GM21717 (cell line): ENCODE measurements around the gene FNBP1L.
"Not testable (repeated sequence)": the region's sequence is repeated elsewhere in the genome, so short reads cannot be mapped to it uniquely, and the experiment has no call there.

Experiments
- ATAC-seq: cut with Tn5 transposase; IDR thresholded peaks from one replicate; pipeline ENCODE4 v1.9.1; 2021; ENCODE audit warnings: mild to moderate bottlenecking, moderate library complexity; ENCODE audit not compliant: unreplicated experiment

The FNBP1L gene

GRCh38 chr1:93442741-93443140 is 5.2 kb upstream of the FNBP1L start:
- no peak for ATAC-seq

- no peak for ATAC-seq
Observed at GRCh38 chr1:93443454-93443853, 4.5 kb upstream of the FNBP1L start.

DNA sequence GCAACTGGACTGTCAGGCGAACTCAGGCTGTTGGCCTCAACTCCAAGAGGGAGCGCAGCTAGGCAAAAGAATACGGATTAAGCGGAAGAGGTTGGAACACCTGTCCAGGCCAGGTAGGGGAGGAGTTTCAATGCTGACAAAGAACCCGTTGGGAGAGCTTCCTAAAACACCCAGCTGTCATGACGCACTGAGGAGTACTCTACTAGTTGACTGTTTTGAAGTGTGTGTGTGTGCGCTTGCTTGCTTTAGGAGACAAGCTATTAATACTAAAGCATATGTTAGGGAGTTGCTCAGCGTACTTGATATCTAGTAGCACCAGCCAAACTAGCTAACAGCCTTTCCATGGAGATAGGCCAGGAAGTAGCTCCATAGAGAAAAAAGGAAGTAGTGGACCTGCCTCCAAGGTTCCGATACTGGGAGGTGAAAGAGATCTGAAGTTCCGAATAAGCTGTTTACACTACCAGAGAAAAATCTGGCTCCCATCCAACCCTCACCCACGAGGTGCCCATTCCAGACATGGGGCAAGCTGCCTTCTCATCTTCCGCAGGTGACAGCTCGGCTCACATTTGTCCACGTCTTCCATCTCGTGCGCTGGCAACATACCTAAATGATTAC is 974 bp upstream of the FNBP1L start:
- ATAC-seq, result no peak

- no peak for ATAC-seq
Observed at GRCh38 chr1:93448292-93448982, 519 bp downstream of the FNBP1L start.

DNA sequence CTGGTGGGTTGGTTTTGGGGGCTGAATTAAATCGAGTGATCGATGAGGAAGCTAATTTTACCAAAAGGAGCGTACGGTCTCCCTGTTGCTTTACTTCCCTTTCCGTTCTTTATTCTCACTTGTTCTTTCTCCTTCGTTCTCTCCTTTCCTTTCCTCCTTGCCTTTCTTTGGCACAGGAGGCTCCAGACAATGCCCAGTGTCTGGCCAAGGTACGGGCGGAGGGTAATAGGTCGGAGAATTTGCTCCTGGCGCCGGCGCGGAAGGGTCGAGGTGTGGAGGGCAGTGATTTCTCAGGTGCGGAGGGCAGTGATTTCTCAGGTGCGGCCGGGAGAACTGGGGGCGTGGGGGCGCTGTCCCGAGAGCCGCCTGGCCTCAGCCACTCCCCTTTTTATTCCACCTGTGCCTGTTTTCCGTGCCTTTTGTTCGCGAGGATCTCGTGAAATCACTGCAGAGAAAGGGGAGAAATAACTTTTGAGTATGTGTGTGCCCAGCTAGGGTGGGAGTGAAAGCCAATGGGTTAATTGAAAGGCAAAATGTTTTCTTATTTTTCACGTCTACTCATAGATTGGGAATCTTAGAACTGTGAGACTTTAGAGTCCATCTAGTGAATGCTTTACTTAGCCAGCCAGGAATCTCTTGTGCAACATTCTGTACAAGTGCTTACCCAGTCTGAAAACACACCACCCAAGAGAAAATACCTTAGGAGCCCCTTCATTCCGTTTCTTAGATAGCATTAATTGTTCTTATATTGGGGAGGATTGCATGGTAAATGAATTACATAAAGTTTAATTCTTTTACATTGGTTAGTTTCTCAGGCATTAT is 1.3 kb downstream of the FNBP1L start:
- no peak for ATAC-seq

DNA sequence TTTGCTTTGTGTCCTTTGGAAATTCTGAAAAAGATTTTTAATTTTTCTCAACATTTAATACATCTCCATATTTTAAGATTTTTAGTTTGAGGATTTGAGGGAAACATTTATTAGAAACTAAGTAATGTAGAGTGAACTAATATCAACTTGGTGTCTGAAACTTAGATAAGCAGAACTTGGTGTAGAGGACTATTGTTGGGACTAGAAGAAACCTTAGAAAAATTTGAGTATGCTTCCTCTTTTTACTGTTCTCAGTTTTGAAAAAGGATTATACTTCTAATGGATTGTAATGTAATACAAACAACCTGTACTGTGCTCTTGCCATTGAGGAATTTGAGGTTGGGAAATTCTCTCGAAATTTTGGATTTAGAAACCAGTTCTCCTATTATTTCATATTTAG is 2.4 kb downstream of the FNBP1L start:
- ATAC-seq, result no peak

DNA sequence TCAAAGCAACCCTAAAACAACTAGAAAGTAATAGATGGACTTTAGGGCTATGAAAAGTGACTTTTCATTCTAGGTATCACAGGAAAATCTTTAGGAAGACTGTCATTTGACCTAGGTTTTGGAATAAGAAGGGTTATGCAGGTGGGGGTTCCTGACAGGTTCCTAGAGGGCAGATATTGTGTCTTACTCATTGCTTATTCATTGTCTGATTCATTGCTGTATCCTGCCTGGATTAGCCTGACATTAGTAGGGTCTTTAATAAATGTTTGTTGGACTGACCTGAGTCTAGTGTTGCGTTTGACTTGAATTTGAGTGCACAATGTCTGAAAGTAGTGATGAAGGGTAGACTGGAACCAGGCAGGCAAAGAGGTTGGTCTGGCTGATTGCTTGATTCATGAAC is 6.0 kb downstream of the FNBP1L start:
- no peak for ATAC-seq

DNA sequence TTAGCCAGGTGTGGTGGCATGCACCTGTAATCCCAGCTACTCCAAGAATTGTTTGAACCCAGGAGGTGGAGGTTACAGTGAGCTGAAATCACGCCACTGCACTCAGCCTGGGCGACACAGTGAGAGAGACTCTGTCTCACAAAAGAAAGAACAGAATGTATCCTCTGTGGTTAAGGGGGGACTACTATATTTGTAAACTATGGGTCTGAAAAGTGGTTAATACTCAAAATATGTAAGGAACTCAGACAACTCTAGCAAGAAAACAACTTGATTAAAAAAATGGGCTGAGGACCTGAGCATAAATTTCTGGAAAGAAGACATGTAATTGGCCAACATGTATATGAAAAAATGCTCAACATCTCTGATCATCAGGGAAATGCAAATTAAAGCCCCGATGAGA is 11.2 kb downstream of the FNBP1L start:
- no peak for ATAC-seq

DNA sequence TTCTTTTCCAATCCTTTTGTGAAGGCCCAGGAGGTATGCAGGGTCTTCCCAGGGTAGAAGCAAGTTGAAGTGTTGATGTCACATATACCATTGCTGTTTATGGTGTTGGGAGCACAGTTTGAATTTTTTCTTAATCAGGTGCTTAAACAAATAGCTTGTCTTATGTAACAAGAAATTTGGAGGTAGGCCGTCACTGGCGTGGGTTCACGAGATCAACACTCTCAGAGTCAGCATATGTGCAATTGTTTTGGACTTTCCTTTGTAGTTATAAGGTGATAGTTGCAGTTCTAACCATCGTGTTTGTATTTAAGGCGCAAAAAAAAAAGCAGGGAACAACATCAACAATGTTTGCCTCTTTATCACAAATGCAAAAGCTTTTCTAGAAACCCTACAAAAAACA is 13.3 kb downstream of the FNBP1L start:
- no peak for ATAC-seq

- no peak for ATAC-seq
Observed at GRCh38 chr1:93463960-93464359, 16.0 kb downstream of the FNBP1L start.

DNA sequence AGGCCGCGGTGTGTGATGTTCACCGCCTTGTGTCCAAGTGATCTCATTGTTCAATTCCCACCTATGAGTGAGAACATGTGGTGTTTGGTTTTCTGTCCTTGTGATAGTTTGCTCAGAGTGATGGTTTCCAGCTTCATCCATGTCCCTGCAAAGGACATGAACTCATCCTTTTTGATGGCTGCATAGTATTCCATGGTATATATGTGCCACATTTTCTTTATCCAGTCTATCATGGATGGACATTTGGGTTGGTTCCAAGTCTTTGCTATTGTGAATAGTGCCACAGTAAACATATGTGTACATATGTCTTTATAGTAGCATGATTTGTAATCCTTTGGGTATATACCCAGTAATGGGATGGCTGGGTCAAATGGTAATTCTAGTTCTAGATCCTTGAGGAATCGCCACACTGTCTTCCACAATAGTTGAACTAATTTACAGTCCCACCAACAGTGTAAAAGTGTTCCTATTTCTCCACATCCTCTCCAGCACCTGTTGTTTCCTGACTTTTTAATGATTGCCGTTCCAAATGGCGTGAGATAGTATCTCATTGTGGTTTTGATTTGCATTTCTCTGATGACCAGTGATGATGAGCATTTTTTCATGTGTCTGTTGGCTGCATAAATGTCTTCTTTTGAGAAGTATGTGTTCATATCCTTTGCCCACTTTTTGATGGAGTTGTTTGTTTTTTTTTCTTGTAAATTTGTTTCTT is 17.6 kb downstream of the FNBP1L start:
- ATAC-seq, result not testable (repeated sequence)

- no peak for ATAC-seq
Observed at GRCh38 chr1:93467606-93468005, 19.7 kb downstream of the FNBP1L start.

- ATAC-seq, result no peak
Observed at GRCh38 chr1:93468662-93469061, 20.7 kb downstream of the FNBP1L start.

- ATAC-seq, result not testable (repeated sequence)
Observed at GRCh38 chr1:93469223-93469622, 21.3 kb downstream of the FNBP1L start.

DNA sequence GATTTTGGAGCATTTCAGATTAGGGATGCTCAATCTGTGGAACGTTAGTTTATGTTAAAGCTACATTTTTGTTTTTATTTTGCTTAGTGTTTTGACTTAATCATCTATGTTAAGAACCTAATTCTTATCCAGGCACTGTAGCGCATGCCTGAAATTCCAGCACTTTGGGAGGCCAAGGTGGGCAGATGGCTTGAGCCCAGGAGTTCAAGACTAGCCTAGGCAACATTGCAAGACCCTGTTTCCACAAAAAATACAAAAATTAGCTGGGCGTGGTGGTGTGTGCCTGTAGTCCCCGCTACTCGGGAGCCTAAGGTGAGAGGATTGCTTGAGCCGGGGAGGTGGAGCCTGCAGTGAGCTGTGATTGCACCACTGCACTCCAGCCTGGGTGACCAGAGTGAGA is 23.4 kb downstream of the FNBP1L start:
- ATAC-seq, result no peak

DNA sequence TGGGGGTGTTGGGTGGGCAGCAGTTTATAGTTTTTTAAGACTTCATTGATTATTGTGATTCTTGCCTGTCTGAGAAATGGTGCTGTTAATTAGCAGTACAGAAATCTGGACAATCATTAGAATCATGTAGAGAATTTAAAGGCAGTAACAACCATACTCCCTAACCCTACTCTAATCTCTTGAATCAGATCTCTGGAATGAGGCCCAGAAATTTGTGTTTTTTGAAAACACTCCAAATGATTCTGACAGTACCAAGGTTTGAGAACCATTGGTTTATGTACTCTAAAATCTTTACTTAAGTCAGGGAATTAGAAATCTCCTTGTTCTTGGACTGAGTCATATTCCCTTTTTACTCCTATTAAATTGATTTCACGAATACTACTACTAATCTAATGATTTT is 24.0 kb downstream of the FNBP1L start:
- ATAC-seq, result no peak

GRCh38 chr1:93474321-93474720 is 26.4 kb downstream of the FNBP1L start:
- no peak for ATAC-seq

- no peak for ATAC-seq
Observed at GRCh38 chr1:93475681-93476080, 27.8 kb downstream of the FNBP1L start.

DNA sequence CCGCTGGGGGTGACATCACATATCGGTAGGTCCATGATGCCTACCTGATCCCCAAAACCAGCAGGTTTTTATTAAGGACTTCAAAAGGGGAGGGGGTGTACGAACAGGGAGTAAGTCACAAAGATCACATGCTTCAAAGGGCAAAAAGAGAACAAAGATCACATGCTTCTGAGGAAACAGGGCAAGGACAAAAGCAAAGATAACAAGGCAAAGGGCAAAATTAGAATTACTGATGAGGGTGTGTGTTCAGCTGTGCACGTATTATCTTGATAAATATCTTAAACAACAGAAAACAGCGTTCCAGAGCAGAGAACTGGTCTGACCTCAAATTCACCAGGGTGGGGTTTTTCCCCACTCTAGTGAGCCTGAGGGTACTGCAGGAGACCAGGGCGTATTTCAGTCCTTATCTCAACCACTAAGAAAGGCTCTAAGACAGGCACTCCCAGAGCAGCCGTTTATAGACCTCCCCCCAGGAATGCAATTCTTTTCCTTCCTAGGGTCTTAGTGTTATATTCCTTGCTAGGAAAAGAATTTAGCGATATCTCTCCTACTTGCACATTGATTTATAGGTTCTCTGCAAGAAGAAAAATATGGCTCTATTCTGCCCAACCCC is 31.3 kb downstream of the FNBP1L start:
- not testable (repeated sequence) for ATAC-seq

- not testable (repeated sequence) for ATAC-seq
Observed at GRCh38 chr1:93481899-93482298, 34.0 kb downstream of the FNBP1L start.

- no peak for ATAC-seq
Observed at GRCh38 chr1:93483200-93483599, 35.3 kb downstream of the FNBP1L start.
